Keratinocyte (primary cell): ENCODE measurements around the gene PPARD. TPM values are rescaled to one million over a fixed set of nuclear protein-coding genes. Genes with fewer than 3 reads are reported as not detected.
A peak's percentile ranks its signal among the peaks of the same experiment; 100 is the strongest.

ENCODE experiments used
- DNase-seq: peaks from one replicate; pipeline ENCODE4 v3.0.0-alpha.2; 2011; ENCODE audit warnings: low read depth, missing footprints, low spot score
- FAIRE-seq: peaks from 2 replicates; lab custom pipeline; 2011; peaks lifted over from hg19 to GRCh38; lab: Jason Lieb, UNC
- H2AFZ ChIP-seq: 2 replicates; pipeline ENCODE4 v1.6.0; 2012; ENCODE audit warnings: low read length, control low read depth, inconsistent platforms; ENCODE audit not compliant: control insufficient read depth
- H3K27ac ChIP-seq: 2 replicates; pipeline ENCODE4 v1.5.1; 2011; ENCODE audit warnings: low read length; ENCODE audit not compliant: control insufficient read depth, insufficient read depth
- H3K27me3 ChIP-seq: 3 replicates; pipeline ENCODE4 v1.6.0; 2011; ENCODE audit warnings: low read length; ENCODE audit not compliant: control insufficient read depth, insufficient read depth; ENCODE audit errors: extremely low read depth
- H3K36me3 ChIP-seq, 2 experiments: 2 replicates in 1 of 2; 3 replicates in 1 of 2; pipeline ENCODE4 v1.5.1; 2011; ENCODE audit warnings: low read length in 2 of 2, mild to moderate bottlenecking in 1 of 2; ENCODE audit not compliant: control insufficient read depth in 2 of 2, insufficient read depth in 2 of 2; ENCODE audit errors: extremely low read depth in 1 of 2
- H3K4me1 ChIP-seq: 3 replicates; pipeline ENCODE4 v1.5.1; 2011; ENCODE audit warnings: low read length; ENCODE audit not compliant: control insufficient read depth, insufficient read depth; ENCODE audit errors: extremely low read depth
- H3K4me2 ChIP-seq: 3 replicates; pipeline ENCODE4 v1.6.0; 2011; ENCODE audit warnings: low read depth, low read length; ENCODE audit not compliant: control insufficient read depth, insufficient read depth; ENCODE audit errors: extremely low read depth
- H3K4me3 ChIP-seq, 3 experiments: fragments of 200-600 bp in 1 of 3; sonication (generic) in 1 of 3; 2 replicates in 2 of 3; 3 replicates in 1 of 3; pipeline ENCODE4 v1.5.1; 2011 to 2016; ENCODE audit warnings: low read length in 3 of 3, mild to moderate bottlenecking in 3 of 3, control low read depth in 2 of 3, inconsistent platforms in 1 of 3, low read depth in 1 of 3, mixed read lengths in 1 of 3, mixed run types in 1 of 3, moderate library complexity in 1 of 3; ENCODE audit not compliant: control insufficient read depth in 2 of 3, insufficient read depth in 2 of 3; ENCODE audit errors: extremely low read depth in 1 of 3
- H3K79me2 ChIP-seq: 2 replicates; pipeline ENCODE4 v1.6.0; 2012; ENCODE audit warnings: low read length; ENCODE audit not compliant: control insufficient read depth, insufficient read depth
- H3K9ac ChIP-seq: 3 replicates; pipeline ENCODE4 v1.6.0; 2011; ENCODE audit warnings: low read length; ENCODE audit not compliant: control insufficient read depth, insufficient read depth; ENCODE audit errors: extremely low read depth
- H3K9me1 ChIP-seq: 3 replicates; pipeline ENCODE4 v1.6.0; 2011; ENCODE audit warnings: low read length; ENCODE audit not compliant: control insufficient read depth, insufficient read depth; ENCODE audit errors: extremely low read depth
- H3K9me3 ChIP-seq: 2 replicates; pipeline ENCODE4 v1.5.1; 2012; ENCODE audit warnings: low read depth, low read length; ENCODE audit not compliant: control insufficient read depth
- H4K20me1 ChIP-seq: 3 replicates; pipeline ENCODE4 v1.6.0; 2011; ENCODE audit warnings: low read length; ENCODE audit not compliant: control insufficient read depth, insufficient read depth; ENCODE audit errors: extremely low read depth
- EZH2 ChIP-seq: IDR thresholded peaks from one replicate; pipeline ENCODE4 v1.6.1; 2012; ENCODE audit warnings: inconsistent platforms, mild to moderate bottlenecking, low read length, moderate library complexity
- dilution Hi-C: fragments of 300-500 bp; cut with MboI; formaldehyde crosslinking; loops from one replicate; pipeline ENCODE4 v1.7.0; 2020; ENCODE audit warnings: low sequenced_read_pairs; ENCODE audit not compliant: extremely low pct_ligation_motif_present
- polyA plus RNA-seq, 5 experiments: library from polyadenylated mRNA; depleted of rRNA in 3 of 5; stranded (reverse) in 3 of 5; stranded (forward) in 1 of 5; unstranded in 1 of 5; fragments of >200 nt; gene quantifications; 1 replicate in 1 of 5; 2 replicates in 3 of 5; 3 replicates in 1 of 5; pipeline versions ENCODE4 v1.2.1 to v1.2.3, GENCODE V29; 2011 to 2012; ENCODE audit warnings: missing spikeins in 2 of 5, low read depth in 1 of 5, low replicate concordance in 1 of 5
- TF ChIP-seq, protein P1 (sequence below), 3 experiments: IDR thresholded peaks in 1 of 3; conservative IDR thresholded peaks in 1 of 3; optimal IDR thresholded peaks in 1 of 3; 2 replicates in 2 of 3; 3 replicates in 1 of 3; pipeline versions ENCODE3 to v1.5.1; 2011; ENCODE audit warnings: low read length in 3 of 3, mild to moderate bottlenecking in 3 of 3, moderate library complexity in 2 of 3, control low read depth in 1 of 3, inconsistent platforms in 1 of 3; ENCODE audit not compliant: insufficient read depth in 2 of 3; ENCODE audit errors: extremely low read depth in 1 of 3

PPARD gene
- polyA plus RNA-seq, 1 donor (not counting 4 experiments of a cell fraction or from before 2014, with no cell fraction given) = 15.1 TPM

DNA sequence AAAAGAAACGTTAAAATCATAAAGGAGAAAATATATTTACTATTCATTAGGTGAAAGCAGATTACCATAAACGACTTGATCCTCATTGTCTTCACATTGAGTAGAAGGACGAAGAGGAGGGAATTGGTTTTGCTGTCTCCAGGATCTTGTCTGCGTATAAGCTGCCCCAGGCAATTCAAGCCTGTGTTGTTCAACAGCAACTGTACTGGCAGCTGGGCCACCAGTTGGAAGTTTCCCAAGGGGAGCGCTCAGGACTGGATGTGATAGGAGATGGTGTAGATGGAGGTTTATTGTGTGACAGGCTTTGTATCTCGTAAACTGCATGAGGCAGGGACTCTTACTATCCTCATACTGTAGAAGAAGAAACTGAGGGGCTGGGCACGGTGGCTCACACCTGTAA is 105.8 kb downstream of the PPARD start:
- H3K9me3 ChIP-seq = no peaks in the 10 kb centered on the region
- H3K4me2 ChIP-seq = no peak overlapping the region
- H3K9me1 ChIP-seq = no peaks in the 10 kb centered on the region
- no peak overlapping the region for H3K9ac ChIP-seq
- dilution Hi-C loops = no loop called here
- peaks cover 1% of the 10 kb centered on the region for H3K79me2 ChIP-seq
- no peaks in the 10 kb centered on the region for H3K36me3 ChIP-seq
- H4K20me1 ChIP-seq = no peaks in the 10 kb centered on the region
- no peak for DNase-seq
- peaks cover 13% of the 10 kb centered on the region for H3K4me1 ChIP-seq
- H3K27ac ChIP-seq = no peak overlapping the region
- no peak for TF ChIP-seq EZH2
- TF ChIP-seq, protein P1, sequence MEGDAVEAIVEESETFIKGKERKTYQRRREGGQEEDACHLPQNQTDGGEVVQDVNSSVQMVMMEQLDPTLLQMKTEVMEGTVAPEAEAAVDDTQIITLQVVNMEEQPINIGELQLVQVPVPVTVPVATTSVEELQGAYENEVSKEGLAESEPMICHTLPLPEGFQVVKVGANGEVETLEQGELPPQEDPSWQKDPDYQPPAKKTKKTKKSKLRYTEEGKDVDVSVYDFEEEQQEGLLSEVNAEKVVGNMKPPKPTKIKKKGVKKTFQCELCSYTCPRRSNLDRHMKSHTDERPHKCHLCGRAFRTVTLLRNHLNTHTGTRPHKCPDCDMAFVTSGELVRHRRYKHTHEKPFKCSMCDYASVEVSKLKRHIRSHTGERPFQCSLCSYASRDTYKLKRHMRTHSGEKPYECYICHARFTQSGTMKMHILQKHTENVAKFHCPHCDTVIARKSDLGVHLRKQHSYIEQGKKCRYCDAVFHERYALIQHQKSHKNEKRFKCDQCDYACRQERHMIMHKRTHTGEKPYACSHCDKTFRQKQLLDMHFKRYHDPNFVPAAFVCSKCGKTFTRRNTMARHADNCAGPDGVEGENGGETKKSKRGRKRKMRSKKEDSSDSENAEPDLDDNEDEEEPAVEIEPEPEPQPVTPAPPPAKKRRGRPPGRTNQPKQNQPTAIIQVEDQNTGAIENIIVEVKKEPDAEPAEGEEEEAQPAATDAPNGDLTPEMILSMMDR (optimal IDR thresholded peaks at IDR 0.05 in 1 of 3, IDR thresholded peaks at IDR 0.05 in 1 of 3, conservative IDR thresholded peaks at IDR 0.05 in 1 of 3; ENCODE audit: extremely low read depth in 1 of 3, insufficient read depth in 2 of 3, low read length in 3 of 3) = no peak
- FAIRE-seq = no peak
- H3K4me3 ChIP-seq = no peak overlapping the region
- no peaks in the 10 kb centered on the region for H3K27me3 ChIP-seq
- no peak overlapping the region for H2AFZ ChIP-seq

DNA sequence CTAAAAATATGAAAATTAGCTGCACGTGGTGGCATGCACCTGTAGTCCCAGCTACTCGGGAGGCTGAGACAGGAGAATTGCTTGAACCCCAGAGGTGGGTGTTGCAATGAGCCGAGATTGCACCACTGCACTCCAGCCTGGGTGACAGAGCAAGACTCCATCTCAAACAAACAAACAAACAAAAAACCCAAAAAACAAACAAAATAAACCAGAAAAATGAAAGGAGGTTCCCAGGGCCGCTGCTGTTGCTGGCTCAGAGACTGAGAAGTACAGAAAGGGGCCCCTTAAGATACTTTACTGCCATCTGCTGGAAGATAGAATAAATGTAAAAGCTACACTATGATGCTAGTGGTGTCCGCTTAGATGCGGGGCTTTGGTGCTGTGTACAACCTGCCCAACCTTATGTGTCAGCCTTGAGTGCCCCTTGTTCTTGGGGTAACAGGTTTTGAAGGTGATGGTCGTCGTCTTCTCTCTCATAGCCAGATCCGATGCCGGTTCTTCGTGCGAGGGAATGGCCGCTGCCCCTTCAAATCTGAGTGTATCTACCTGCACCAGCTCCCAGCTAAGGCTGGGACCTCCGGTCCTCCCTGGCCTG is 107.0 kb downstream of the PPARD start:
- Histone ChIP-seq H3K9me3 (no peaks in the 10 kb centered on the region), H3K79me2 (peaks cover 1% of the 10 kb centered on the region), H4K20me1 (no peaks in the 10 kb centered on the region), H3K9ac (no peak overlapping the region), H3K27me3 (no peaks in the 10 kb centered on the region), H3K36me3 (no peaks in the 10 kb centered on the region), H2AFZ (no peak overlapping the region), H3K4me1 (peaks cover 23% of the 10 kb centered on the region), H3K4me3 (no peak overlapping the region), H3K9me1 (no peaks in the 10 kb centered on the region), H3K27ac (no peak overlapping the region), H3K4me2 (no peak overlapping the region)
- FAIRE-seq = no peak
- no peak for DNase-seq
- dilution Hi-C loops = no loop called here
- TF ChIP-seq, protein P1 (optimal IDR thresholded peaks at IDR 0.05 in 1 of 3, IDR thresholded peaks at IDR 0.05 in 1 of 3, conservative IDR thresholded peaks at IDR 0.05 in 1 of 3; ENCODE audit: extremely low read depth in 1 of 3, insufficient read depth in 2 of 3, low read length in 3 of 3) = peak; percentile 63 to 68 (median 64)
- TF ChIP-seq EZH2 = no peak
